Measurements from ENCODE around the gene ATF6B. TPM values are rescaled to one million over a fixed set of nuclear protein-coding genes. Genes with fewer than 3 reads are reported as not detected.

The ATF6B gene
- total RNA-seq, 2 experiments from 2014 or later, result 72.2 to 75.6 TPM

GRCh38 chr6:32126880-32127279, 1.2 kb downstream of the ATF6B start:
- H3K36me3 ChIP-seq (ENCODE audit: insufficient read depth, low read length), result peaks cover 45% of the 10 kb centered on the region
- peak overlapping the region; percentile 81 for H3K4me3 ChIP-seq (ENCODE audit: low read length)
- peak overlapping the region; percentile 90 for H3K27ac Mint-ChIP-seq
- no peaks in the 10 kb centered on the region for H3K9me3 ChIP-seq (ENCODE audit: control insufficient read depth in 1 of 2, insufficient read depth in 1 of 2, low read length in 2 of 2)
- TF ChIP-seq CTCF (IDR thresholded peaks at IDR 0.05), result no peak
- ATAC-seq (ENCODE audit: poor library complexity) (no peak), DNase-seq (no peak)
- H3K4me1 ChIP-seq (ENCODE audit: insufficient read depth, low read length), result peaks cover 50% of the 10 kb centered on the region
- H3K27me3 Mint-ChIP-seq, result no peaks in the 10 kb centered on the region
- no peaks in the 10 kb centered on the region for H3K9me3 Mint-ChIP-seq
- peak overlapping the region in 1 of 2 donors; percentile 63 for H3K27ac ChIP-seq (ENCODE audit: low read depth in 1 of 2, low read length in 2 of 2)
- H3K4me3 Mint-ChIP-seq, result peak overlapping the region; percentile 99
- no peaks in the 10 kb centered on the region for H3K27me3 ChIP-seq (ENCODE audit: control insufficient read depth in 1 of 2, insufficient read depth in 2 of 2, low read length in 2 of 2)
- POLR2A ChIA-PET, result interaction anchor here (1.1 to 5.6 kb wide), 5 partner anchors 9 to 168 kb away, joined by 3 to 48 read pairs (median 10); partner anchors contain the start of genes NELFE, PBX2 and SKIC2
- H3K36me3 Mint-ChIP-seq (ENCODE audit: low read depth), result peaks cover 57% of the 10 kb centered on the region
- H3K4me1 Mint-ChIP-seq (ENCODE audit: low read depth), result peaks cover 52% of the 10 kb centered on the region
- intact Hi-C loops (cut with DNase I, micrococcal nuclease), result loop anchor here in 1 of 2 experiments (5.0 to 10.0 kb wide), 2 partner anchors 170 to 728 kb away; partner anchors contain the start of genes NELFE, PSMB9, SKIC2 and TAP1
- CTCF ChIA-PET, result interaction anchor here (2.1 kb wide), 1 partner anchor 8 kb away, joined by 11 read pairs; no protein-coding TSS in a partner anchor

GRCh38 chr6:32123681-32124080, 4.4 kb downstream of the ATF6B start:
- Mint-ChIP-seq H3K4me1 (ENCODE audit: low read depth) (peaks cover 46% of the 10 kb centered on the region), H3K9me3 (no peaks in the 10 kb centered on the region)
- H3K36me3 ChIP-seq (ENCODE audit: insufficient read depth, low read length), result peaks cover 70% of the 10 kb centered on the region

GRCh38 chr6:32120573-32121059, 7.4 kb downstream of the ATF6B start:
- no peaks in the 10 kb centered on the region for H3K9me3 Mint-ChIP-seq
- intact Hi-C loops (cut with DNase I, micrococcal nuclease), result loop anchor here in 1 of 2 experiments (10.0 kb wide), 1 partner anchor 734 kb away; the partner anchor contains the start of genes PSMB9 and TAP1
- Histone ChIP-seq H3K4me3 (ENCODE audit: low read length) (no peak overlapping the region), H3K27ac (ENCODE audit: low read depth in 1 of 2, low read length in 2 of 2) (no peak overlapping the region), H3K27me3 (ENCODE audit: control insufficient read depth in 1 of 2, insufficient read depth in 2 of 2, low read length in 2 of 2) (no peaks in the 10 kb centered on the region), H3K36me3 (ENCODE audit: insufficient read depth, low read length) (peaks cover 86% of the 10 kb centered on the region), H3K4me1 (ENCODE audit: insufficient read depth, low read length) (peaks cover 10% of the 10 kb centered on the region), H3K9me3 (ENCODE audit: control insufficient read depth in 1 of 2, insufficient read depth in 1 of 2, low read length in 2 of 2) (no peaks in the 10 kb centered on the region)
- no peak for TF ChIP-seq CTCF (IDR thresholded peaks at IDR 0.05)
- POLR2A ChIA-PET, result no interaction called here
- no peak overlapping the region for H3K4me3 Mint-ChIP-seq
- peaks cover 21% of the 10 kb centered on the region for H3K4me1 Mint-ChIP-seq (ENCODE audit: low read depth)
- H3K27ac Mint-ChIP-seq, result no peak overlapping the region
- DNase-seq (no peak), ATAC-seq (ENCODE audit: poor library complexity) (no peak)
- peaks cover 92% of the 10 kb centered on the region for H3K36me3 Mint-ChIP-seq (ENCODE audit: low read depth)
- H3K27me3 Mint-ChIP-seq, result no peaks in the 10 kb centered on the region
- CTCF ChIA-PET, result no interaction called here

More at GRCh38 chr6:32123681-32124080, 4.4 kb downstream of the ATF6B start:
- H3K27me3 Mint-ChIP-seq, result no peaks in the 10 kb centered on the region
- DNase-seq, result no peak
- H3K9me3 ChIP-seq (ENCODE audit: control insufficient read depth in 1 of 2, insufficient read depth in 1 of 2, low read length in 2 of 2), result no peaks in the 10 kb centered on the region
- CTCF ChIA-PET, result no interaction called here
- TF ChIP-seq CTCF (IDR thresholded peaks at IDR 0.05), result no peak
- peaks cover 86% of the 10 kb centered on the region for H3K36me3 Mint-ChIP-seq (ENCODE audit: low read depth)
- H3K4me3 Mint-ChIP-seq, result no peak overlapping the region
- POLR2A ChIA-PET, result interaction anchor here (1.1 kb wide), 1 partner anchor 17 kb away, joined by 3 read pairs; no protein-coding TSS in a partner anchor
- intact Hi-C loops (cut with DNase I, micrococcal nuclease), result loop anchor here in 1 of 2 experiments (10.0 kb wide), 1 partner anchor 731 kb away; the partner anchor contains the start of genes PSMB9 and TAP1
- H3K27ac ChIP-seq (ENCODE audit: low read depth in 1 of 2, low read length in 2 of 2), result no peak overlapping the region
- peaks cover 34% of the 10 kb centered on the region for H3K4me1 ChIP-seq (ENCODE audit: insufficient read depth, low read length)
- H3K4me3 ChIP-seq (ENCODE audit: low read length), result no peak overlapping the region
- no peak overlapping the region for H3K27ac Mint-ChIP-seq
- no peaks in the 10 kb centered on the region for H3K27me3 ChIP-seq (ENCODE audit: control insufficient read depth in 1 of 2, insufficient read depth in 2 of 2, low read length in 2 of 2)
- no peak for ATAC-seq (ENCODE audit: poor library complexity)

Data from CD4-positive, alpha-beta T cell (primary cell).